ENCODE measurements around the gene SKIC2. TPM values are rescaled to one million over a fixed set of nuclear protein-coding genes. Genes with fewer than 3 reads are reported as not detected.
A peak's percentile ranks its signal among the peaks of the same experiment; 100 is the strongest.
"Not testable (repeated sequence)": the region's sequence is repeated elsewhere in the genome, so short reads cannot be mapped to it uniquely, and the experiment has no call there.

The SKIC2 gene
- total and polyA plus RNA-seq, 10 of the 15 experiments (the other 5 are each of a cell fraction or from before 2014, with no cell fraction given) = 3.3 to 79.2 (median 32.5) TPM

- H3K4me3 ChIP-seq; H3K9ac ChIP-seq (ENCODE audit: control insufficient read depth, insufficient read depth, low read length); FAIRE-seq; H3K27me3 ChIP-seq (replicated peaks in 1 of 2; ENCODE audit: control insufficient read depth in 2 of 2, insufficient read depth in 2 of 2, low read length in 1 of 2); RAD21 ChIA-PET (ENCODE audit: unreplicated experiment); ATAC-seq; intact Hi-C loops (cut with micrococcal nuclease; ENCODE audit: unreplicated experiment); CTCF ChIA-PET; DNase-seq (ENCODE audit: low read depth, low spot score); H3K36me3 ChIP-seq (ENCODE audit: control insufficient read depth in 2 of 2, insufficient read depth in 2 of 2, low read length in 1 of 2); H3K27ac ChIP-seq (ENCODE audit: control insufficient read depth, insufficient read depth); BruUV-seq (replicated peaks); H3K9me3 ChIP-seq (replicated peaks; ENCODE audit: control insufficient read depth, insufficient read depth, low read length); in situ Hi-C loops (cut with MboI); H3K4me1 ChIP-seq (ENCODE audit: control insufficient read depth, insufficient read depth, low read length); H3K79me2 ChIP-seq (ENCODE audit: control insufficient read depth, insufficient read depth, low read length); SMC1A ChIA-PET (ENCODE audit: uncharacterized antibody, unreplicated experiment); H3K4me2 ChIP-seq (ENCODE audit: control insufficient read depth, insufficient read depth); H2AFZ ChIP-seq (ENCODE audit: control insufficient read depth, low read depth, low read length); POLR2A ChIA-PET; H4K20me1 ChIP-seq (ENCODE audit: control insufficient read depth, insufficient read depth): not testable (repeated sequence)
- no CpG with 5 or more reads among the region's 4 CpGs for WGBS (ENCODE audit: insufficient coverage, insufficient replicate concordance, low lambda C conversion rate, missing lambda C conversion rate)
Measured at GRCh38 chr6:32004393-32004792, 45.4 kb downstream of the SKIC2 start.

DNA sequence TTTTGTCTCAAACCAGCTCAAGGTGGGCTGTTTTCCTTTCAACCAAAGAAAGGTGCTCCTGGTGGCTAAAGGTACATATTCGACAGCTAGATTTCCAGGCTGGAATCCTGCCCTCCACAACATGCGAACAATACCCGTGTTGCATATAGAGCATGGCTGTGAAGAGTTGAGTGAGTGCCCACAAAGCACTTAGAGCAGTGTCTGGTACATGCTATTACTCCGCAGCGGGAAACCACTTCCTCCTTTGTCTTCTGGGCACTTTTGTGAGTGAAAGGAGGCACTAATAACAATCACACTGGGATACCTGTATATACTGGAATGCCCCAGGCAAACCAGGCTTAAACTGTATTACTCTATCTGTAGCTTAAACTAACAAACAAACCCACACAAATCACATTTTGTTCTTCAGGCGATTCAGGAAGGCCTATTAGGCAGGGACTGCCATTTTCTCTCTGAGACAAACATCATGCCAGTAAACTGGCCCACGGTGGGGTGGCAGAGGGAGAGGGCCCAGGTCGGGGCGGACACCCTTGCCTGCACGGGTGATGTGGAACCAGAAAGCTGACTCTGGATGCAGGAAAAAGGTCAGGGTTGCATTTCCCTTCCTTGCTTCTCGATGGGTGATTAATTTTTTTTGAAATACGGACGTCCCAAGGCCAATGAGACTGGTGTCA, 46.0 kb downstream of the SKIC2 start:
- intact Hi-C loops (cut with micrococcal nuclease; ENCODE audit: unreplicated experiment) = not testable (repeated sequence)

GRCh38 chr6:32005538-32005880, 46.5 kb downstream of the SKIC2 start:
- not testable (repeated sequence) for BruUV-seq (replicated peaks); ATAC-seq

More for the DNA sequence above, 46.0 kb downstream of the SKIC2 start:
- DNase-seq (ENCODE audit: low read depth, low spot score); H3K36me3 ChIP-seq (ENCODE audit: control insufficient read depth in 2 of 2, insufficient read depth in 2 of 2, low read length in 1 of 2); in situ Hi-C loops (cut with MboI); H3K9ac ChIP-seq (ENCODE audit: control insufficient read depth, insufficient read depth, low read length); BruUV-seq (replicated peaks); H2AFZ ChIP-seq (ENCODE audit: control insufficient read depth, low read depth, low read length); H3K79me2 ChIP-seq (ENCODE audit: control insufficient read depth, insufficient read depth, low read length); RAD21 ChIA-PET (ENCODE audit: unreplicated experiment); CTCF ChIA-PET; H3K4me3 ChIP-seq; H4K20me1 ChIP-seq (ENCODE audit: control insufficient read depth, insufficient read depth); H3K27ac ChIP-seq (ENCODE audit: control insufficient read depth, insufficient read depth); H3K4me1 ChIP-seq (ENCODE audit: control insufficient read depth, insufficient read depth, low read length); FAIRE-seq; SMC1A ChIA-PET (ENCODE audit: uncharacterized antibody, unreplicated experiment); POLR2A ChIA-PET; H3K27me3 ChIP-seq (replicated peaks in 1 of 2; ENCODE audit: control insufficient read depth in 2 of 2, insufficient read depth in 2 of 2, low read length in 1 of 2); H3K9me3 ChIP-seq (replicated peaks; ENCODE audit: control insufficient read depth, insufficient read depth, low read length); H3K4me2 ChIP-seq (ENCODE audit: control insufficient read depth, insufficient read depth): not testable (repeated sequence)
- 10% methylated on average over 5 of the region's 13 CpGs for WGBS (ENCODE audit: insufficient coverage, insufficient replicate concordance, low lambda C conversion rate, missing lambda C conversion rate)
- peak; percentile 67 for ATAC-seq

GRCh38 chr6:32005991-32006529, 47.1 kb downstream of the SKIC2 start:
- 65% methylated on average over 6 of the region's 8 CpGs for WGBS (ENCODE audit: insufficient coverage, insufficient replicate concordance, low lambda C conversion rate, missing lambda C conversion rate)
- H3K9ac ChIP-seq (ENCODE audit: control insufficient read depth, insufficient read depth, low read length); DNase-seq (ENCODE audit: low read depth, low spot score); SMC1A ChIA-PET (ENCODE audit: uncharacterized antibody, unreplicated experiment); RAD21 ChIA-PET (ENCODE audit: unreplicated experiment); H3K79me2 ChIP-seq (ENCODE audit: control insufficient read depth, insufficient read depth, low read length); FAIRE-seq; H3K27me3 ChIP-seq (replicated peaks in 1 of 2; ENCODE audit: control insufficient read depth in 2 of 2, insufficient read depth in 2 of 2, low read length in 1 of 2); H3K9me3 ChIP-seq (replicated peaks; ENCODE audit: control insufficient read depth, insufficient read depth, low read length); POLR2A ChIA-PET; H3K27ac ChIP-seq (ENCODE audit: control insufficient read depth, insufficient read depth); H3K4me2 ChIP-seq (ENCODE audit: control insufficient read depth, insufficient read depth); intact Hi-C loops (cut with micrococcal nuclease; ENCODE audit: unreplicated experiment); H3K4me1 ChIP-seq (ENCODE audit: control insufficient read depth, insufficient read depth, low read length); H2AFZ ChIP-seq (ENCODE audit: control insufficient read depth, low read depth, low read length); ATAC-seq; H3K4me3 ChIP-seq; in situ Hi-C loops (cut with MboI); H3K36me3 ChIP-seq (ENCODE audit: control insufficient read depth in 2 of 2, insufficient read depth in 2 of 2, low read length in 1 of 2); BruUV-seq (replicated peaks); H4K20me1 ChIP-seq (ENCODE audit: control insufficient read depth, insufficient read depth); CTCF ChIA-PET: not testable (repeated sequence)

More at GRCh38 chr6:32005538-32005880, 46.5 kb downstream of the SKIC2 start:
- FAIRE-seq; H3K4me3 ChIP-seq; SMC1A ChIA-PET (ENCODE audit: uncharacterized antibody, unreplicated experiment); H3K9ac ChIP-seq (ENCODE audit: control insufficient read depth, insufficient read depth, low read length); H3K4me2 ChIP-seq (ENCODE audit: control insufficient read depth, insufficient read depth); POLR2A ChIA-PET; H4K20me1 ChIP-seq (ENCODE audit: control insufficient read depth, insufficient read depth); H3K9me3 ChIP-seq (replicated peaks; ENCODE audit: control insufficient read depth, insufficient read depth, low read length); DNase-seq (ENCODE audit: low read depth, low spot score); in situ Hi-C loops (cut with MboI); RAD21 ChIA-PET (ENCODE audit: unreplicated experiment); H3K4me1 ChIP-seq (ENCODE audit: control insufficient read depth, insufficient read depth, low read length); H3K27ac ChIP-seq (ENCODE audit: control insufficient read depth, insufficient read depth); H3K27me3 ChIP-seq (replicated peaks in 1 of 2; ENCODE audit: control insufficient read depth in 2 of 2, insufficient read depth in 2 of 2, low read length in 1 of 2); intact Hi-C loops (cut with micrococcal nuclease; ENCODE audit: unreplicated experiment); H3K36me3 ChIP-seq (ENCODE audit: control insufficient read depth in 2 of 2, insufficient read depth in 2 of 2, low read length in 1 of 2); CTCF ChIA-PET; H2AFZ ChIP-seq (ENCODE audit: control insufficient read depth, low read depth, low read length); H3K79me2 ChIP-seq (ENCODE audit: control insufficient read depth, insufficient read depth, low read length): not testable (repeated sequence)
- WGBS (ENCODE audit: insufficient coverage, insufficient replicate concordance, low lambda C conversion rate, missing lambda C conversion rate) = no CpG with 5 or more reads among the region's 9 CpGs

Measured in GM12878 (cell line).